K562 (cell line): ENCODE results near the gene CEP350. TPM values are rescaled to one million over a fixed set of nuclear protein-coding genes. Genes with fewer than 3 reads are reported as not detected.

Source experiments
- BDP1 ChIP-seq: IDR thresholded peaks from 3 replicates; pipeline ENCODE4 v1.6.1; 2011; ENCODE audit not compliant: insufficient read length, insufficient read depth
- CCAR2 ChIP-seq: fragments of 200-400 bp; formaldehyde crosslinking; IDR thresholded peaks from 2 replicates; pipeline ENCODE4 v1.6.1; 2017; ENCODE audit warnings: mild to moderate bottlenecking, low read depth, low read length
- FOSL1 ChIP-seq: fragments of 200-800 bp; sonication (Bioruptor generic); conservative IDR thresholded peaks from 2 replicates; pipeline ENCODE4 v1.6.1; 2016; ENCODE audit warnings: missing genetic modification characterization, missing compliant biosample characterization
- FOXM1 ChIP-seq, 2 experiments: fragments of 450-650 bp in 1 of 2; sonication (generic) in 1 of 2; formaldehyde crosslinking in 1 of 2; IDR thresholded peaks; 2 replicates each; pipeline versions ENCODE4 v1.6.1 to v1.9.0; 2017 to 2022; ENCODE audit warnings: low read depth in 2 of 2, mild to moderate bottlenecking in 2 of 2, missing genetic modification reagents in 1 of 2, moderate library complexity in 1 of 2
- FUS ChIP-seq: fragments of 200-400 bp; formaldehyde crosslinking; optimal IDR thresholded peaks from 2 replicates; pipeline ENCODE3; 2017; ENCODE audit warnings: low read depth, low read length
- NFYB ChIP-seq: IDR thresholded peaks from 2 replicates; pipeline ENCODE4 v1.6.1; 2011; ENCODE audit warnings: mild to moderate bottlenecking, moderate library complexity; ENCODE audit not compliant: insufficient read length; ENCODE audit errors: extremely low read depth
- POLR2B ChIP-seq: fragments of 450-650 bp; IDR thresholded peaks from 2 replicates; pipeline ENCODE4 v1.6.1; 2018; ENCODE audit warnings: low read depth; ENCODE audit not compliant: partially characterized antibody
- ZNF253 ChIP-seq: fragments of 250-450 bp; sonication (Bioruptor Pico); conservative IDR thresholded peaks from 2 replicates; pipeline ENCODE4 v1.6.1; 2021; ENCODE audit warnings: mild to moderate bottlenecking
- ZNF695 ChIP-seq: fragments of 450-650 bp; formaldehyde crosslinking; IDR thresholded peaks from 2 replicates; pipeline ENCODE4 v1.4.0; 2020; ENCODE audit warnings: mild to moderate bottlenecking, moderate library complexity
- polyA plus RNA-seq, 8 experiments: library from polyadenylated mRNA; depleted of rRNA in 4 of 8; stranded (reverse) in 5 of 8; unstranded in 3 of 8; fragments of >200 nt; fragmentation: Nextera tagmentation in 2 of 8; fragmentation: Illumina TruSeq in 1 of 8; extraction: Ambion mirVana in 2 of 8; extraction: Trizol in 1 of 8; gene quantifications; 2 replicates each; pipeline versions ENCODE4 v1.2.1 to v1.2.3, GENCODE V29; 2011 to 2014; ENCODE audit warnings: inconsistent platforms in 1 of 8, missing spikeins in 1 of 8
- total RNA-seq, 7 experiments: library from RNA; depleted of rRNA in 6 of 7; stranded (reverse); fragments of >200 nt in 6 of 7; fragmentation: Illumina TruSeq in 2 of 7; extraction: Trizol in 2 of 7; gene quantifications; 2 replicates each; pipeline versions ENCODE4 v1.2.1 to v1.2.3, GENCODE V29; 2011 to 2021; ENCODE audit warnings: low replicate concordance in 1 of 7
- TF ChIP-seq, protein P1 (sequence below), 3 experiments: fragments of 200-800 bp in 1 of 3; fragments of 250-450 bp in 1 of 3; fragments of 450-650 bp in 1 of 3; sonication (Bioruptor Pico) in 1 of 3; sonication (Bioruptor generic) in 1 of 3; formaldehyde crosslinking in 1 of 3; IDR thresholded peaks; 2 replicates each; pipeline versions ENCODE4 v1.6.1 to v1.8.0; 2016 to 2022; ENCODE audit warnings: mild to moderate bottlenecking in 2 of 3, missing genetic modification characterization in 2 of 3, missing compliant biosample characterization in 1 of 3, moderate library complexity in 1 of 3
- TF ChIP-seq, protein P2 (sequence below): fragments of 250-450 bp; sonication (Bioruptor Pico); IDR thresholded peaks from 2 replicates; pipeline ENCODE4 v1.4.0; 2020; ENCODE audit warnings: mild to moderate bottlenecking, moderate library complexity
- TF ChIP-seq, protein P3 (sequence below): sonication (generic); formaldehyde crosslinking; IDR thresholded peaks from 2 replicates; pipeline ENCODE4 v1.8.1; 2022; ENCODE audit warnings: missing genetic modification reagents
- TF ChIP-seq, protein P4 (sequence below): fragments of 450-650 bp; formaldehyde crosslinking; IDR thresholded peaks from 2 replicates; pipeline ENCODE4 v1.4.0; 2020; ENCODE audit warnings: mild to moderate bottlenecking, moderate library complexity
- TF ChIP-seq, protein P5 (sequence below): fragments of 450-650 bp; formaldehyde crosslinking; IDR thresholded peaks from 2 replicates; pipeline ENCODE4 v1.4.0; 2020; ENCODE audit warnings: mild to moderate bottlenecking

Gene CEP350
- total and polyA plus RNA-seq, 9 of the 15 experiments (the other 6 are each of a cell fraction or from before 2014, with no cell fraction given): 8.3 to 64.3 (median 28.0) TPM

DNA sequence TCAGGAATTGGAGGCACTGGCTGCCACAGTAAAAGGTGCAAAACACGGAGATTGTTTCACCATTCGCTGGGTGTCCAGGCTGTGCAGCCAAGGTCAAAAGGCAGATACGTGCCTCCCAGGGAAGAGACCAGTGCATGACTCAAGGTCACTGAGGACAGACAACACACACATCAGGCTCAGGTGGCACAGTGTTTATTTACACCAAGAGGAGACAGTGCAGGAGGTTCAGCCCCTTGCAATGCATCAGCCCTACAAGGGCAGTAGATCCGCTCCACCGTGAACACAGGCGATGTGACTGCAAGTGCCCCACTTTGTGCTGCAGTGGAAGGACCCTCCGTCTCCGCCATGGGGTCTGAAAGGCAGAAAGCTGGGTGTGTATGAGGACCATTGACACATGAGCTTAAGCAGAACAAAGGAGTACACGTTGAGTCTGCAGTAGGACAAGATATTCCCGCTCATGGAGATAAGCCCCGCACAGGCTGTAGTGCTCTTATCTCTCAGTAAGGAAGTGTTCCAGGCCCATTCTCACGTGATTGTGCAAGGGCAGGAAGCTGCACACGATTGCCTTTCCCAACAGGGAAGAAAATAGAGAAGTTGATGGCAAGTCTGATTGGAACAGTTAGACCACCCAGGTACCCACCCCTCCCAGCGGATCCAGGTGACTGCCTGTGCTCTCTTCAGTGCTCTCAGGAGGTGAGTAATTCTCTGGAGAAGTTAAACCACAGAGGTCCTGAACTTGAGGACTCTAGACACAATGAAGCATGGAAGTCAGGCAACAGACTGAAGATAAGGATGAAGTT is 162.6 kb downstream of the CEP350 start (continued):
- TF ChIP-seq ZNF695 (CRISPR knock-in tag): no peak
- no peak for TF ChIP-seq FUS
- TF ChIP-seq, protein P1, sequence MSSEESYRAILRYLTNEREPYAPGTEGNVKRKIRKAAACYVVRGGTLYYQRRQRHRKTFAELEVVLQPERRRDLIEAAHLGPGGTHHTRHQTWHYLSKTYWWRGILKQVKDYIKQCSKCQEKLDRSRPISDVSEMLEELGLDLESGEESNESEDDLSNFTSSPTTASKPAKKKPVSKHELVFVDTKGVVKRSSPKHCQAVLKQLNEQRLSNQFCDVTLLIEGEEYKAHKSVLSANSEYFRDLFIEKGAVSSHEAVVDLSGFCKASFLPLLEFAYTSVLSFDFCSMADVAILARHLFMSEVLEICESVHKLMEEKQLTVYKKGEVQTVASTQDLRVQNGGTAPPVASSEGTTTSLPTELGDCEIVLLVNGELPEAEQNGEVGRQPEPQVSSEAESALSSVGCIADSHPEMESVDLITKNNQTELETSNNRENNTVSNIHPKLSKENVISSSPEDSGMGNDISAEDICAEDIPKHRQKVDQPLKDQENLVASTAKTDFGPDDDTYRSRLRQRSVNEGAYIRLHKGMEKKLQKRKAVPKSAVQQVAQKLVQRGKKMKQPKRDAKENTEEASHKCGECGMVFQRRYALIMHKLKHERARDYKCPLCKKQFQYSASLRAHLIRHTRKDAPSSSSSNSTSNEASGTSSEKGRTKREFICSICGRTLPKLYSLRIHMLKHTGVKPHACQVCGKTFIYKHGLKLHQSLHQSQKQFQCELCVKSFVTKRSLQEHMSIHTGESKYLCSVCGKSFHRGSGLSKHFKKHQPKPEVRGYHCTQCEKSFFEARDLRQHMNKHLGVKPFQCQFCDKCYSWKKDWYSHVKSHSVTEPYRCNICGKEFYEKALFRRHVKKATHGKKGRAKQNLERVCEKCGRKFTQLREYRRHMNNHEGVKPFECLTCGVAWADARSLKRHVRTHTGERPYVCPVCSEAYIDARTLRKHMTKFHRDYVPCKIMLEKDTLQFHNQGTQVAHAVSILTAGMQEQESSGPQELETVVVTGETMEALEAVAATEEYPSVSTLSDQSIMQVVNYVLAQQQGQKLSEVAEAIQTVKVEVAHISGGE (CRISPR knock-in tag; IDR thresholded peaks at IDR 0.05): no peak; a peak in 2 of 6 replicates
- peak; percentile 71 for TF ChIP-seq FOSL1
- TF ChIP-seq FOXM1 (IDR thresholded peaks at IDR 0.05; ENCODE audit: low read depth): no peak
- no peak for TF ChIP-seq FOXM1 (CRISPR knock-in tag; IDR thresholded peaks at IDR 0.05; ENCODE audit: low read depth)
- no peak for TF ChIP-seq POLR2B
- no peak for TF ChIP-seq NFYB
- TF ChIP-seq, protein P2, sequence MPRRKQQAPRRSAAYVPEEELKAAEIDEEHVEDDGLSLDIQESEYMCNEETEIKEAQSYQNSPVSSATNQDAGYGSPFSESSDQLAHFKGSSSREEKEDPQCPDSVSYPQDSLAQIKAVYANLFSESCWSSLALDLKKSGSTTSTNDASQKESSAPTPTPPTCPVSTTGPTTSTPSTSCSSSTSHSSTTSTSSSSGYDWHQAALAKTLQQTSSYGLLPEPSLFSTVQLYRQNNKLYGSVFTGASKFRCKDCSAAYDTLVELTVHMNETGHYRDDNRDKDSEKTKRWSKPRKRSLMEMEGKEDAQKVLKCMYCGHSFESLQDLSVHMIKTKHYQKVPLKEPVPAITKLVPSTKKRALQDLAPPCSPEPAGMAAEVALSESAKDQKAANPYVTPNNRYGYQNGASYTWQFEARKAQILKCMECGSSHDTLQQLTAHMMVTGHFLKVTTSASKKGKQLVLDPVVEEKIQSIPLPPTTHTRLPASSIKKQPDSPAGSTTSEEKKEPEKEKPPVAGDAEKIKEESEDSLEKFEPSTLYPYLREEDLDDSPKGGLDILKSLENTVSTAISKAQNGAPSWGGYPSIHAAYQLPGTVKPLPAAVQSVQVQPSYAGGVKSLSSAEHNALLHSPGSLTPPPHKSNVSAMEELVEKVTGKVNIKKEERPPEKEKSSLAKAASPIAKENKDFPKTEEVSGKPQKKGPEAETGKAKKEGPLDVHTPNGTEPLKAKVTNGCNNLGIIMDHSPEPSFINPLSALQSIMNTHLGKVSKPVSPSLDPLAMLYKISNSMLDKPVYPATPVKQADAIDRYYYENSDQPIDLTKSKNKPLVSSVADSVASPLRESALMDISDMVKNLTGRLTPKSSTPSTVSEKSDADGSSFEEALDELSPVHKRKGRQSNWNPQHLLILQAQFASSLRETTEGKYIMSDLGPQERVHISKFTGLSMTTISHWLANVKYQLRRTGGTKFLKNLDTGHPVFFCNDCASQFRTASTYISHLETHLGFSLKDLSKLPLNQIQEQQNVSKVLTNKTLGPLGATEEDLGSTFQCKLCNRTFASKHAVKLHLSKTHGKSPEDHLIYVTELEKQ (CRISPR knock-in tag): no peak
- no peak for TF ChIP-seq BDP1
- TF ChIP-seq, protein P3, sequence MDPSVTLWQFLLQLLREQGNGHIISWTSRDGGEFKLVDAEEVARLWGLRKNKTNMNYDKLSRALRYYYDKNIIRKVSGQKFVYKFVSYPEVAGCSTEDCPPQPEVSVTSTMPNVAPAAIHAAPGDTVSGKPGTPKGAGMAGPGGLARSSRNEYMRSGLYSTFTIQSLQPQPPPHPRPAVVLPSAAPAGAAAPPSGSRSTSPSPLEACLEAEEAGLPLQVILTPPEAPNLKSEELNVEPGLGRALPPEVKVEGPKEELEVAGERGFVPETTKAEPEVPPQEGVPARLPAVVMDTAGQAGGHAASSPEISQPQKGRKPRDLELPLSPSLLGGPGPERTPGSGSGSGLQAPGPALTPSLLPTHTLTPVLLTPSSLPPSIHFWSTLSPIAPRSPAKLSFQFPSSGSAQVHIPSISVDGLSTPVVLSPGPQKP: no peak
- no peak for TF ChIP-seq ZNF253
- TF ChIP-seq, protein P4, sequence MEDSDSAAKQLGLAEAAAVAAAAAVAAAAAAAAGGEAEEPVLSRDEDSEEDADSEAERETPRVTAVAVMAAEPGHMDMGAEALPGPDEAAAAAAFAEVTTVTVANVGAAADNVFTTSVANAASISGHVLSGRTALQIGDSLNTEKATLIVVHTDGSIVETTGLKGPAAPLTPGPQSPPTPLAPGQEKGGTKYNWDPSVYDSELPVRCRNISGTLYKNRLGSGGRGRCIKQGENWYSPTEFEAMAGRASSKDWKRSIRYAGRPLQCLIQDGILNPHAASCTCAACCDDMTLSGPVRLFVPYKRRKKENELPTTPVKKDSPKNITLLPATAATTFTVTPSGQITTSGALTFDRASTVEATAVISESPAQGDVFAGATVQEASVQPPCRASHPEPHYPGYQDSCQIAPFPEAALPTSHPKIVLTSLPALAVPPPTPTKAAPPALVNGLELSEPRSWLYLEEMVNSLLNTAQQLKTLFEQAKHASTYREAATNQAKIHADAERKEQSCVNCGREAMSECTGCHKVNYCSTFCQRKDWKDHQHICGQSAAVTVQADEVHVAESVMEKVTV (CRISPR knock-in tag): 0 out of 2 replicates have a peak, but pooled peaks have one; percentile 14
- no peak for TF ChIP-seq CCAR2
- TF ChIP-seq, protein P5, sequence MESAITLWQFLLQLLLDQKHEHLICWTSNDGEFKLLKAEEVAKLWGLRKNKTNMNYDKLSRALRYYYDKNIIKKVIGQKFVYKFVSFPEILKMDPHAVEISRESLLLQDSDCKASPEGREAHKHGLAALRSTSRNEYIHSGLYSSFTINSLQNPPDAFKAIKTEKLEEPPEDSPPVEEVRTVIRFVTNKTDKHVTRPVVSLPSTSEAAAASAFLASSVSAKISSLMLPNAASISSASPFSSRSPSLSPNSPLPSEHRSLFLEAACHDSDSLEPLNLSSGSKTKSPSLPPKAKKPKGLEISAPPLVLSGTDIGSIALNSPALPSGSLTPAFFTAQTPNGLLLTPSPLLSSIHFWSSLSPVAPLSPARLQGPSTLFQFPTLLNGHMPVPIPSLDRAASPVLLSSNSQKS (CRISPR knock-in tag): no peak
